OCI-LY3 (cell line): ENCODE data around the gene DENND1C.

Experiments
- EZH2phosphoT487 ChIP-seq: fragments of 200-600 bp; shearing (Covaris generic); IDR thresholded peaks from 2 replicates; pipeline ENCODE4 v1.6.1; 2018; ENCODE audit warnings: antibody characterized with exemption, mixed run types, low read depth
- TF ChIP-seq, protein P1 (sequence below): fragments of 200-600, 300-600 bp; sonication (generic); IDR thresholded peaks from 2 replicates; pipeline ENCODE4 v1.5.1; 2014; ENCODE audit warnings: antibody characterized with exemption, low read length, low read depth

DNA sequence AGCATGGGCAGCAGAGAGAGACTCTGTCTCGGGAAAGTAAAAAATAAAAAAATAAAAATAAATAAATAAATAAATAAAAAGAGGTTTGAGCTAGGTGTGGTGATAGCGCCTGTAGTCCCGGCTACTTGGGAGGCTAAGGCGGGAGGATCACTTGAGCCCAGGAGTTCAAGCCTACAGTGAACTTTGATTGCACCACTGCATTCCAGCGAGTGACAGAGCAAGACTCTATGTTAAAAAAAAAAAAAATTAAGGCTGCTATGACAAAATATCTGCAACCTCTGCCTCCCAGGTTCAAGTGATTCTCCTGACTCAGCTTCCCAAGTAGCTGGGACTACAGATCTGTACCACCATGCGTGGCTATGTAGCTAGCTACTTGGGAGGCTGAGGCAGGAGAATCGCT, 3.2 kb upstream of the DENND1C start:
- TF ChIP-seq, protein P1, sequence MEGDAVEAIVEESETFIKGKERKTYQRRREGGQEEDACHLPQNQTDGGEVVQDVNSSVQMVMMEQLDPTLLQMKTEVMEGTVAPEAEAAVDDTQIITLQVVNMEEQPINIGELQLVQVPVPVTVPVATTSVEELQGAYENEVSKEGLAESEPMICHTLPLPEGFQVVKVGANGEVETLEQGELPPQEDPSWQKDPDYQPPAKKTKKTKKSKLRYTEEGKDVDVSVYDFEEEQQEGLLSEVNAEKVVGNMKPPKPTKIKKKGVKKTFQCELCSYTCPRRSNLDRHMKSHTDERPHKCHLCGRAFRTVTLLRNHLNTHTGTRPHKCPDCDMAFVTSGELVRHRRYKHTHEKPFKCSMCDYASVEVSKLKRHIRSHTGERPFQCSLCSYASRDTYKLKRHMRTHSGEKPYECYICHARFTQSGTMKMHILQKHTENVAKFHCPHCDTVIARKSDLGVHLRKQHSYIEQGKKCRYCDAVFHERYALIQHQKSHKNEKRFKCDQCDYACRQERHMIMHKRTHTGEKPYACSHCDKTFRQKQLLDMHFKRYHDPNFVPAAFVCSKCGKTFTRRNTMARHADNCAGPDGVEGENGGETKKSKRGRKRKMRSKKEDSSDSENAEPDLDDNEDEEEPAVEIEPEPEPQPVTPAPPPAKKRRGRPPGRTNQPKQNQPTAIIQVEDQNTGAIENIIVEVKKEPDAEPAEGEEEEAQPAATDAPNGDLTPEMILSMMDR: no peak
- TF ChIP-seq EZH2phosphoT487: no peak
